GM12874 (cell line): Measurements from ENCODE around the gene DUSP9.
A peak's percentile ranks its signal among the peaks of the same experiment; 100 is the strongest.

Source experiments
- CTCF ChIP-seq: IDR thresholded peaks from 2 replicates; pipeline ENCODE4 v1.5.1; 2011; ENCODE audit warnings: low read depth, mild to moderate bottlenecking, control low read depth, low read length, moderate library complexity; ENCODE audit not compliant: insufficient read depth

DUSP9 gene

GRCh38 chrX:153643431-153644351 is 3.3 kb upstream of the DUSP9 start:
- TF ChIP-seq CTCF, result peak; percentile 21; the same call in 1 of the 2 replicates

GRCh38 chrX:153644356-153645125 is 2.5 kb upstream of the DUSP9 start:
- TF ChIP-seq CTCF, result no peak

- TF ChIP-seq CTCF, result no peak
Observed at GRCh38 chrX:153645151-153645550, 1.9 kb upstream of the DUSP9 start.

GRCh38 chrX:153645921-153646488 is 998 bp upstream of the DUSP9 start:
- no peak for TF ChIP-seq CTCF

- TF ChIP-seq CTCF, result no peak
Observed at GRCh38 chrX:153647461-153648357, 706 bp downstream of the DUSP9 start.

GRCh38 chrX:153648358-153649177 is 1.6 kb downstream of the DUSP9 start:
- TF ChIP-seq CTCF, result no peak
